Vagina (tissue), 2 donors: ENCODE data around the gene NELFA.

Experiments used
- POLR2AphosphoS5 ChIP-seq, 2 donors: sonication (generic); formaldehyde crosslinking; IDR thresholded peaks; one replicate each; pipeline ENCODE4 v1.9.0; 2017; ENCODE audit warnings: antibody characterized with exemption in 2 of 2, mild to moderate bottlenecking in 2 of 2, low read depth in 1 of 2; ENCODE audit not compliant: insufficient read depth in 1 of 2
- TF ChIP-seq, protein P1 (sequence below), 3 experiments: fragments of 450-650 bp in 2 of 3; fragments of 200-600 bp in 1 of 3; sonication (generic) in 1 of 3; IDR thresholded peaks; one replicate each; pipeline ENCODE4 v1.5.1; 2017 to 2019; ENCODE audit warnings: antibody characterized with exemption in 3 of 3, mild to moderate bottlenecking in 2 of 3, moderate library complexity in 2 of 3

GRCh38 chr4:2049381-2049780, 40.6 kb upstream of the NELFA start:
- TF ChIP-seq, protein P1, sequence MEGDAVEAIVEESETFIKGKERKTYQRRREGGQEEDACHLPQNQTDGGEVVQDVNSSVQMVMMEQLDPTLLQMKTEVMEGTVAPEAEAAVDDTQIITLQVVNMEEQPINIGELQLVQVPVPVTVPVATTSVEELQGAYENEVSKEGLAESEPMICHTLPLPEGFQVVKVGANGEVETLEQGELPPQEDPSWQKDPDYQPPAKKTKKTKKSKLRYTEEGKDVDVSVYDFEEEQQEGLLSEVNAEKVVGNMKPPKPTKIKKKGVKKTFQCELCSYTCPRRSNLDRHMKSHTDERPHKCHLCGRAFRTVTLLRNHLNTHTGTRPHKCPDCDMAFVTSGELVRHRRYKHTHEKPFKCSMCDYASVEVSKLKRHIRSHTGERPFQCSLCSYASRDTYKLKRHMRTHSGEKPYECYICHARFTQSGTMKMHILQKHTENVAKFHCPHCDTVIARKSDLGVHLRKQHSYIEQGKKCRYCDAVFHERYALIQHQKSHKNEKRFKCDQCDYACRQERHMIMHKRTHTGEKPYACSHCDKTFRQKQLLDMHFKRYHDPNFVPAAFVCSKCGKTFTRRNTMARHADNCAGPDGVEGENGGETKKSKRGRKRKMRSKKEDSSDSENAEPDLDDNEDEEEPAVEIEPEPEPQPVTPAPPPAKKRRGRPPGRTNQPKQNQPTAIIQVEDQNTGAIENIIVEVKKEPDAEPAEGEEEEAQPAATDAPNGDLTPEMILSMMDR (IDR thresholded peaks at IDR 0.05), result no peak
- TF ChIP-seq POLR2AphosphoS5 (IDR thresholded peaks at IDR 0.05; ENCODE audit: insufficient read depth in 1 of 2, low read depth in 1 of 2), result no peak
